SK-N-SH treated with all-trans-retinoic acid at 6 μM for 48 hours (cell line): ENCODE results near the gene PLXND1.

Source experiments
- ARNTL ChIP-seq: fragments of 450-650 bp; formaldehyde crosslinking; IDR thresholded peaks from 2 replicates; pipeline ENCODE4 v1.5.0; 2020; ENCODE audit warnings: low read depth, mild to moderate bottlenecking, moderate library complexity, borderline replicate concordance
- CSDC2 ChIP-seq: fragments of 250-450 bp; sonication (Bioruptor Pico); IDR thresholded peaks from 2 replicates; pipeline ENCODE4 v1.5.0; 2020; ENCODE audit warnings: mild to moderate bottlenecking, moderate library complexity
- ESRRG ChIP-seq: fragments of 250-450 bp; sonication (Bioruptor Pico); IDR thresholded peaks from 2 replicates; pipeline ENCODE4 v1.6.1; 2021; ENCODE audit warnings: mild to moderate bottlenecking
- OSR1 ChIP-seq: fragments of 250-450 bp; sonication (Bioruptor Pico); IDR thresholded peaks from 2 replicates; pipeline ENCODE4 v1.8.0; 2022; ENCODE audit warnings: moderate library complexity, mild to moderate bottlenecking, inconsistent platforms
- SNAI2 ChIP-seq: fragments of 250-450 bp; sonication (Bioruptor Pico); IDR thresholded peaks from 2 replicates; pipeline ENCODE4 v1.5.0; 2020; ENCODE audit warnings: mild to moderate bottlenecking, moderate library complexity
- ZFP30 ChIP-seq: fragments of 450-650 bp; formaldehyde crosslinking; IDR thresholded peaks from 2 replicates; pipeline ENCODE4 v1.5.0; 2022; ENCODE audit warnings: mild to moderate bottlenecking, moderate library complexity
- TF ChIP-seq, protein P1 (sequence below): fragments of 250-450 bp; sonication (Bioruptor Pico); IDR thresholded peaks from 2 replicates; pipeline ENCODE4 v1.8.0; 2020; ENCODE audit warnings: mild to moderate bottlenecking, moderate library complexity, borderline replicate concordance
- TF ChIP-seq, protein P2 (sequence below): fragments of 250-450 bp; sonication (Bioruptor Pico); IDR thresholded peaks from 2 replicates; pipeline ENCODE4 v1.8.0; 2021; ENCODE audit warnings: low read depth, mild to moderate bottlenecking, moderate library complexity, borderline replicate concordance

DNA sequence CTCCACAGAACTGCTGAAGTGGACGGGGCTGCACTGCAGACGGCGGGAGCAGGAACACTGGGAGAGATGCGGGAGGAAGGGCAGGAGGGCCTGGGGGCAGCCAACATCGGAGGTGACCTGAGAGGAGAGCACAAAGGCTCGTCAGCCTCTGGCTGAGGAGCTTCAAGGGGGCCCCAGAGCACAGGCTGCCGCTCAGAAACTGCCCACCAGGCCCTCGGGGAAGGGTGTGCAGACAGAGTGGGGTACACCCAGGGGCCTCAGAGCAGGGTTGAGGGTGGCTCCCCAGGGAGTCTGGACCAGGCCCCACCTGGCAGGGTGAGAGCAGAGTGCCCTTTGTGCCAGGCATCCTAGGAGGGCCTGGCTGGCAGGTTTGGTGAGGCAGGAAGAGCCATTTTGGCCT is 92.8 kb downstream of the PLXND1 start:
- TF ChIP-seq CSDC2 (CRISPR knock-in tag) = no peak
- no peak for TF ChIP-seq ZFP30
- TF ChIP-seq, protein P1, sequence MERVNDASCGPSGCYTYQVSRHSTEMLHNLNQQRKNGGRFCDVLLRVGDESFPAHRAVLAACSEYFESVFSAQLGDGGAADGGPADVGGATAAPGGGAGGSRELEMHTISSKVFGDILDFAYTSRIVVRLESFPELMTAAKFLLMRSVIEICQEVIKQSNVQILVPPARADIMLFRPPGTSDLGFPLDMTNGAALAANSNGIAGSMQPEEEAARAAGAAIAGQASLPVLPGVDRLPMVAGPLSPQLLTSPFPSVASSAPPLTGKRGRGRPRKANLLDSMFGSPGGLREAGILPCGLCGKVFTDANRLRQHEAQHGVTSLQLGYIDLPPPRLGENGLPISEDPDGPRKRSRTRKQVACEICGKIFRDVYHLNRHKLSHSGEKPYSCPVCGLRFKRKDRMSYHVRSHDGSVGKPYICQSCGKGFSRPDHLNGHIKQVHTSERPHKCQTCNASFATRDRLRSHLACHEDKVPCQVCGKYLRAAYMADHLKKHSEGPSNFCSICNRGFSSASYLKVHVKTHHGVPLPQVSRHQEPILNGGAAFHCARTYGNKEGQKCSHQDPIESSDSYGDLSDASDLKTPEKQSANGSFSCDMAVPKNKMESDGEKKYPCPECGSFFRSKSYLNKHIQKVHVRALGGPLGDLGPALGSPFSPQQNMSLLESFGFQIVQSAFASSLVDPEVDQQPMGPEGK (CRISPR knock-in tag) = no peak
- TF ChIP-seq ARNTL = no peak
- TF ChIP-seq, protein P2, sequence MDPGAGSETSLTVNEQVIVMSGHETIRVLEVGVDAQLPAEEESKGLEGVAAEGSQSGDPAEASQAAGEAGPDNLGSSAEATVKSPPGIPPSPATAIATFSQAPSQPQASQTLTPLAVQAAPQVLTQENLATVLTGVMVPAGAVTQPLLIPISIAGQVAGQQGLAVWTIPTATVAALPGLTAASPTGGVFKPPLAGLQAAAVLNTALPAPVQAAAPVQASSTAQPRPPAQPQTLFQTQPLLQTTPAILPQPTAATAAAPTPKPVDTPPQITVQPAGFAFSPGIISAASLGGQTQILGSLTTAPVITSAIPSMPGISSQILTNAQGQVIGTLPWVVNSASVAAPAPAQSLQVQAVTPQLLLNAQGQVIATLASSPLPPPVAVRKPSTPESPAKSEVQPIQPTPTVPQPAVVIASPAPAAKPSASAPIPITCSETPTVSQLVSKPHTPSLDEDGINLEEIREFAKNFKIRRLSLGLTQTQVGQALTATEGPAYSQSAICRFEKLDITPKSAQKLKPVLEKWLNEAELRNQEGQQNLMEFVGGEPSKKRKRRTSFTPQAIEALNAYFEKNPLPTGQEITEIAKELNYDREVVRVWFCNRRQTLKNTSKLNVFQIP = no peak
- no peak for TF ChIP-seq ESRRG (CRISPR knock-in tag)
- TF ChIP-seq OSR1 (CRISPR knock-in tag) = no peak
- TF ChIP-seq SNAI2 = no peak
